Panc1 (cell line): ENCODE results near the gene GOSR1. TPM values are rescaled to one million over a fixed set of nuclear protein-coding genes. Genes with fewer than 3 reads are reported as not detected.
A peak's percentile ranks its signal among the peaks of the same experiment; 100 is the strongest.
"Not testable (repeated sequence)": the region's sequence is repeated elsewhere in the genome, so short reads cannot be mapped to it uniquely, and the experiment has no call there.

Experiments used
- ATAC-seq: fragments of 200-7000 bp; cut with Tn5 transposase; 2 replicates; pipeline ENCODE4 v1.9.1; 2020; ENCODE audit warnings: mild to moderate bottlenecking, moderate library complexity
- BruUV-seq: library from RNA; stranded (reverse); fragments of 400-500 nt; replicated peaks from 2 replicates; lab custom pipeline; 2021; lab: Mats Ljungman, UMichigan
- CTCF ChIA-PET: fragments of 300-600 bp; sonication (Branson Sonifier 250); formaldehyde crosslinking; loops from one replicate; lab custom pipeline; 2022; ENCODE audit warnings: antibody characterized with exemption; lab: Charles Lee
- POLR2A ChIA-PET: fragments of 300-600 bp; sonication (Branson Sonifier 250); formaldehyde crosslinking; loops from one replicate; lab custom pipeline; 2022; ENCODE audit warnings: antibody characterized with exemption; lab: Charles Lee
- DNase-seq: peaks from one replicate; pipeline ENCODE4 v3.0.0-alpha.2; 2010; ENCODE audit warnings: low read depth, low spot score
- H3K27ac ChIP-seq: 2 replicates; pipeline ENCODE4 v1.5.1; 2011; ENCODE audit warnings: mild to moderate bottlenecking, low read length, inconsistent platforms
- H3K27me3 ChIP-seq: fragments of 200-500 bp; sonication (Bioruptor generic); 2 replicates; pipeline ENCODE4 v1.6.0; 2014; ENCODE audit warnings: low read length, inconsistent platforms; ENCODE audit not compliant: control insufficient read depth, insufficient read depth
- H3K36me3 ChIP-seq: fragments of 200-500 bp; sonication (Bioruptor generic); 2 replicates; pipeline ENCODE4 v1.5.1; 2014; ENCODE audit warnings: inconsistent platforms, mild to moderate bottlenecking, low read length, moderate library complexity; ENCODE audit not compliant: control insufficient read depth, insufficient read depth
- H3K4me1 ChIP-seq: 2 replicates; pipeline ENCODE4 v1.5.1; 2011; ENCODE audit warnings: inconsistent platforms, mild to moderate bottlenecking, low read length, moderate library complexity; ENCODE audit not compliant: control insufficient read depth, insufficient read depth
- H3K4me3 ChIP-seq, 2 experiments: 2 replicates each; pipeline ENCODE4 v1.5.1; 2011 to 2012; ENCODE audit warnings: low read depth in 2 of 2, low read length in 2 of 2, mild to moderate bottlenecking in 2 of 2, inconsistent platforms in 1 of 2, moderate library complexity in 1 of 2
- H3K9me3 ChIP-seq: fragments of 200-500 bp; sonication (Bioruptor generic); 2 replicates; pipeline ENCODE4 v1.5.1; 2014; ENCODE audit warnings: low read depth, mild to moderate bottlenecking, inconsistent platforms, low read length, moderate library complexity; ENCODE audit not compliant: control insufficient read depth, insufficient read depth
- POLR2AphosphoS5 ChIP-seq: IDR thresholded peaks from 2 replicates; pipeline ENCODE4 v1.6.1; 2012; ENCODE audit warnings: mild to moderate bottlenecking, low read depth, low read length, moderate library complexity
- SIN3A ChIP-seq: IDR thresholded peaks from 2 replicates; pipeline ENCODE4 v1.6.1; 2012; ENCODE audit warnings: low read depth, mild to moderate bottlenecking, low read length, moderate library complexity, borderline replicate concordance; ENCODE audit not compliant: insufficient read depth
- TCF7L2 ChIP-seq: IDR thresholded peaks from 2 replicates; pipeline ENCODE4 v1.6.1; 2011; ENCODE audit warnings: mild to moderate bottlenecking, low read depth, low read length, inconsistent platforms
- in situ Hi-C: cut with HindIII; loops from 2 replicates; pipeline ENCODE4 v1.10.0; 2016; ENCODE audit warnings: low sequenced_read_pairs, low pct_unique_long_range_greater_than_20kb
- intact Hi-C: fragments of 100-400 bp; cut with micrococcal nuclease; formaldehyde crosslinking; loops from one replicate; pipeline ENCODE4 v1.10.0; 2022; ENCODE audit not compliant: unreplicated experiment
- total RNA-seq: library from RNA; stranded (reverse); gene quantifications from one replicate; pipeline ENCODE4 v1.2.1, GENCODE V29; 2021; ENCODE audit not compliant: unreplicated experiment
- TF ChIP-seq, protein P1 (sequence below), 2 experiments: IDR thresholded peaks; 2 replicates each; pipeline ENCODE4 v1.6.1; 2011 to 2012; ENCODE audit warnings: low read depth in 2 of 2, control low read depth in 1 of 2, low read length in 1 of 2, mild to moderate bottlenecking in 1 of 2, moderate library complexity in 1 of 2; ENCODE audit not compliant: insufficient read depth in 1 of 2
- TF ChIP-seq, protein P2 (sequence below): fragments of 450-650 bp; IDR thresholded peaks from 2 replicates; pipeline ENCODE4 v1.5.1; 2017; ENCODE audit warnings: mild to moderate bottlenecking

GOSR1 gene
- total RNA-seq, 1 experiment from 2014 or later = 68.0 TPM

DNA sequence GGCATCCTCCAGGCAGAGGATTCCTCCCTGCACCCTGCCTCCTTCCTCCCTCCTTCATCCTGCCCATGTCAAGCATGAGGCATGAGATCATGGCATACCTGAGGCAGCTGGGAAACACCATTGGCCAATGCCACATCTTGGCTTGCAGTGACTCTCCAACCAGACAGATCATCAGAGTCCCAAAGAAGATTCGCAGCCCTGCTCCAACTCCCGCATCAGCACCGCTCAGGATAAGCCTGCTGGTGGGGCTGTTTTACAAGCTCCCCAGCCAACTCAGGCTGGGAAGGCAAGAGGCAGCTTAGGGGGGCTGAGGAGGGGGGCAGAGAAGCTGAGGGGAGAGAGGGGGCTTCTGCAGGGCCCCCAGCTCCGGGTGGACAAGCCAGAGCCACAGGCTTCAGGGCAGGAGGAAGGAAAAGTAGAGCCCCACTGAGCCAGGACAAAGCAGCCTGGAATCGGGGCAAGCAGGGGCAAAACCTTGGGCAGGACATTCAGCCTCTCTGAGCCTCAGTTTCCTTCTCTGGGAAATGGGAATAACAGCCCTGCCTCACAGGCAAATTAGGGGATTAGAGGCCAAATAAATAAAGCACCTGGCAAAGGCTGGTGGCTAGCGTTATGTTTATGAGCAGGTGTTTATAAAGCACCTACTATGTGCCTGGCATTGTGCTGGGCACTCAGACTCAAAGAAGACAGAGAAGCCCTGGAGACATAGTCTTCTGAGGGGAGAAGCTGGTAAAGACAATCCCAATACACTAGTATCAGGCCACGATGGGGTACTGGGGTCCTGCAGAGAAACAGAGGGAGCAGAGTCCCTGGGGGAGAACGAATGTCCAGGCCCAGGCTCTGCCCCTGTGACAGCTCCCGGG lies 88.1 kb downstream of the GOSR1 start:
- H3K27me3 ChIP-seq = peaks cover 2% of the 10 kb centered on the region; the same call in 1 of the 2 replicates
- no peaks in the 10 kb centered on the region for H3K9me3 ChIP-seq
- no TSS peak for BruUV-seq
- H3K4me3 ChIP-seq = no peak overlapping the region
- ChIA-PET CTCF (interaction anchor here (0.6 kb wide), 2 partner anchors 150 to 152 kb away, joined by 5 read pairs; no protein-coding TSS in a partner anchor), POLR2A (no interaction called here)
- TF ChIP-seq TCF7L2 (no peak), POLR2AphosphoS5 (no peak), SIN3A (no peak)
- TF ChIP-seq, protein P1, sequence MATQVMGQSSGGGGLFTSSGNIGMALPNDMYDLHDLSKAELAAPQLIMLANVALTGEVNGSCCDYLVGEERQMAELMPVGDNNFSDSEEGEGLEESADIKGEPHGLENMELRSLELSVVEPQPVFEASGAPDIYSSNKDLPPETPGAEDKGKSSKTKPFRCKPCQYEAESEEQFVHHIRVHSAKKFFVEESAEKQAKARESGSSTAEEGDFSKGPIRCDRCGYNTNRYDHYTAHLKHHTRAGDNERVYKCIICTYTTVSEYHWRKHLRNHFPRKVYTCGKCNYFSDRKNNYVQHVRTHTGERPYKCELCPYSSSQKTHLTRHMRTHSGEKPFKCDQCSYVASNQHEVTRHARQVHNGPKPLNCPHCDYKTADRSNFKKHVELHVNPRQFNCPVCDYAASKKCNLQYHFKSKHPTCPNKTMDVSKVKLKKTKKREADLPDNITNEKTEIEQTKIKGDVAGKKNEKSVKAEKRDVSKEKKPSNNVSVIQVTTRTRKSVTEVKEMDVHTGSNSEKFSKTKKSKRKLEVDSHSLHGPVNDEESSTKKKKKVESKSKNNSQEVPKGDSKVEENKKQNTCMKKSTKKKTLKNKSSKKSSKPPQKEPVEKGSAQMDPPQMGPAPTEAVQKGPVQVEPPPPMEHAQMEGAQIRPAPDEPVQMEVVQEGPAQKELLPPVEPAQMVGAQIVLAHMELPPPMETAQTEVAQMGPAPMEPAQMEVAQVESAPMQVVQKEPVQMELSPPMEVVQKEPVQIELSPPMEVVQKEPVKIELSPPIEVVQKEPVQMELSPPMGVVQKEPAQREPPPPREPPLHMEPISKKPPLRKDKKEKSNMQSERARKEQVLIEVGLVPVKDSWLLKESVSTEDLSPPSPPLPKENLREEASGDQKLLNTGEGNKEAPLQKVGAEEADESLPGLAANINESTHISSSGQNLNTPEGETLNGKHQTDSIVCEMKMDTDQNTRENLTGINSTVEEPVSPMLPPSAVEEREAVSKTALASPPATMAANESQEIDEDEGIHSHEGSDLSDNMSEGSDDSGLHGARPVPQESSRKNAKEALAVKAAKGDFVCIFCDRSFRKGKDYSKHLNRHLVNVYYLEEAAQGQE (IDR thresholded peaks at IDR 0.05; ENCODE audit: insufficient read depth in 1 of 2, low read depth in 2 of 2, low read length in 1 of 2) = no peak
- TF ChIP-seq, protein P2, sequence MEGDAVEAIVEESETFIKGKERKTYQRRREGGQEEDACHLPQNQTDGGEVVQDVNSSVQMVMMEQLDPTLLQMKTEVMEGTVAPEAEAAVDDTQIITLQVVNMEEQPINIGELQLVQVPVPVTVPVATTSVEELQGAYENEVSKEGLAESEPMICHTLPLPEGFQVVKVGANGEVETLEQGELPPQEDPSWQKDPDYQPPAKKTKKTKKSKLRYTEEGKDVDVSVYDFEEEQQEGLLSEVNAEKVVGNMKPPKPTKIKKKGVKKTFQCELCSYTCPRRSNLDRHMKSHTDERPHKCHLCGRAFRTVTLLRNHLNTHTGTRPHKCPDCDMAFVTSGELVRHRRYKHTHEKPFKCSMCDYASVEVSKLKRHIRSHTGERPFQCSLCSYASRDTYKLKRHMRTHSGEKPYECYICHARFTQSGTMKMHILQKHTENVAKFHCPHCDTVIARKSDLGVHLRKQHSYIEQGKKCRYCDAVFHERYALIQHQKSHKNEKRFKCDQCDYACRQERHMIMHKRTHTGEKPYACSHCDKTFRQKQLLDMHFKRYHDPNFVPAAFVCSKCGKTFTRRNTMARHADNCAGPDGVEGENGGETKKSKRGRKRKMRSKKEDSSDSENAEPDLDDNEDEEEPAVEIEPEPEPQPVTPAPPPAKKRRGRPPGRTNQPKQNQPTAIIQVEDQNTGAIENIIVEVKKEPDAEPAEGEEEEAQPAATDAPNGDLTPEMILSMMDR = no peak
- in situ Hi-C loops = no loop called here
- ATAC-seq (no peak), DNase-seq (no peak)
- no peak overlapping the region for H3K27ac ChIP-seq
- intact Hi-C loops = no loop called here
- H3K4me1 ChIP-seq = no peaks in the 10 kb centered on the region
- H3K36me3 ChIP-seq = no peaks in the 10 kb centered on the region

DNA sequence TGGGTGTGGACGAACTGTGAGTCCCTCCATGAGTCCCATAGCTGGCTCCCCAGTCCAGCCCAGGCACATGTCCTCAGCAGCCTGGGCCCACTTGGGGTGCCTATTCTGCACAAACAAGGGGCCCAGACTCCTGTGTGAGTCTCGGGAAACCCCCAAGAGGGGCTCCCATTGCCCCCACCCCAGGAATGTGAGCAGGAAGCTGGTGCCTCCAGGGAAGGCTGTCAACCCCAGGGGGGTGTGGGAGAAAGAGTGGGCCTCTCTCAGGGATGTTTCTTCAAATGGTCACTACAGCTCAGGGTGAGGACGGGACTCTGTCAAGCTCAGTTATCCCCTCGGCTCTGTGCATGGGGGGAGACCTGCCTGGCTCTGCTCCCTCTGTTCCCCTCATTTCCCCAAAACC lies 88.9 kb downstream of the GOSR1 start:
- intact Hi-C loops, DNase-seq, H3K4me3 ChIP-seq, ATAC-seq, in situ Hi-C loops, H3K9me3 ChIP-seq, H3K36me3 ChIP-seq, POLR2A ChIA-PET, H3K27me3 ChIP-seq, H3K27ac ChIP-seq, H3K4me1 ChIP-seq, BruUV-seq: not testable (repeated sequence)
- CTCF ChIA-PET = interaction anchor here (0.7 kb wide), 1 partner anchor 1969 kb away, joined by 3 read pairs; no protein-coding TSS in a partner anchor

DNA sequence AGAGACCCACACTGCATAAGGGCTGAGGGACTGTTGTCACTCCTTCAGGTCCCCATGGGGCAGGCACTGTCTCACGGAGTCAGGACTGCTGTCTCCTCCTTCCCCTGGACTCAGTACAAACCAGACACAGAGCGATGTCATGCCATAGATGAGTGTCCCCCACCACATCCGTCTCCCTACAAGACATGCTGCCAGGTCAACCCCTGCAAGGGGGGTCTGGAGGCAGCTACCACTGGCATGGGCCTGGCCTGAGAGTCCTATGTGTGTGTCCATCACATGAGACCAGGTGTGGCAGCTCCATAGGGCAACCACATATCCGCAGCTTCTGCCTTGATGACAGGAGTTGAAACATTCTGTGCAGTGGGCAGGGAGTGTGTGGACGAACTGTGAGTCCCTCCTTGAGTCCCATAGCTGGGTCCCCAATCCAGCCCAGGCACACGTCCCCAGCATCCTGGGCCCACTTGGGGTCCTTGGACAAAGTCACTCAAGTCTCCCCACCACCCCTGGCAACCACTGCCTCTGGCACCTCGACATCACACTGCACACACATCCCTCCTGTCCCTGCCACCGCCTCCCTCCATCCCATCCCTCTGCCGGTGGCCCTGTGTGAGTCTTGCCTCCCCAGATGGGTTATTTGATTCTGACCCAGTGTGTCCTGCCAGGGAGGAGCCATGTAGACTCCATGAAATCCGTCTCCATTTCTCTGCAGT lies 89.5 kb downstream of the GOSR1 start:
- H3K27me3 ChIP-seq, POLR2A ChIA-PET, H3K4me3 ChIP-seq, BruUV-seq, intact Hi-C loops, DNase-seq, H3K36me3 ChIP-seq, in situ Hi-C loops, H3K9me3 ChIP-seq, H3K27ac ChIP-seq, H3K4me1 ChIP-seq: not testable (repeated sequence)
- ATAC-seq = peak; percentile 60; the same call in 1 of the 2 replicates
- CTCF ChIA-PET = interaction anchor here (0.7 kb wide), 1 partner anchor 1968 kb away, joined by 3 read pairs; no protein-coding TSS in a partner anchor
